Measurements from ENCODE around the gene FABP6. TPM values are rescaled to one million over a fixed set of nuclear protein-coding genes. Genes with fewer than 3 reads are reported as not detected.

Gene FABP6
- total RNA-seq, 1 experiment from 2014 or later, result 0.31 TPM

DNA sequence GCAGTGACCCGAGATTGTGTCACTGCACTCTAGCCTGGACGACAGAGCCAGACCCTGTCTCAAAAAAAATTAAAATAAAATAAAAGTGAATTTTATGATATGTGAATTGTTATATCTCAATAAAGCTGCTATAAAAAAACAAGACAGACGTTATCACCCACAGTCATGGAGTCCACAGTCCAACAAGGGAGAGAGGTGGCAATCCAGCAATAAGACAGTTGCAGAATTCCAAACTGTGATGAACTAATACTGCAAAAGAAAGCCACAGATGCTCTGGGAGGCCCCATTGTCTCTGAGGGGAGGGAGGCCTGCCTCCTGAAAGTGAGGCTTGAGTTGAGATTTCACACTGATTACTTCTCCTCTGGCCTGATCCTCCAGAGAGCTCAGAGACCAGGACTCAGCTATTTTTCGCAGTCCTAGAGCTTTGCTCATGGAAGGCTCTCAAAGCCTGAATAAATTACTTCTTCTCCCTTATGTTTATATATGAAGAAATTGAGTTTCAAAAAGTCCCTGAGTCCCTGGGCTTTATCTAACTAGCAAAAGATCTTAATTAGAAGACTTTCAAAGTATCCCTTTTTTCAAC is 55.1 kb downstream of the FABP6 start:
- no TSS peak for BruUV-seq (replicated peaks)
- Histone ChIP-seq H3K9me3 (ENCODE audit: control insufficient read depth, insufficient read depth, low read depth, low read length) (no peaks in the 10 kb centered on the region), H3K27ac (ENCODE audit: low read length) (no peak overlapping the region), H3K4me3 (ENCODE audit: low read depth in 2 of 2, low read length in 2 of 2) (no peak overlapping the region), H3K4me1 (ENCODE audit: control insufficient read depth, insufficient read depth, low read length) (peaks cover 13% of the 10 kb centered on the region), H3K36me3 (ENCODE audit: control insufficient read depth, insufficient read depth, low read length) (no peaks in the 10 kb centered on the region), H3K27me3 (ENCODE audit: control insufficient read depth, insufficient read depth, low read length) (no peaks in the 10 kb centered on the region)
- TF ChIP-seq SIN3A (IDR thresholded peaks at IDR 0.05; ENCODE audit: borderline replicate concordance, insufficient read depth, low read depth, low read length) (no peak), POLR2AphosphoS5 (IDR thresholded peaks at IDR 0.05; ENCODE audit: low read depth, low read length) (no peak), TCF7L2 (IDR thresholded peaks at IDR 0.05; ENCODE audit: low read depth, low read length) (no peak)
- TF ChIP-seq, protein P1, sequence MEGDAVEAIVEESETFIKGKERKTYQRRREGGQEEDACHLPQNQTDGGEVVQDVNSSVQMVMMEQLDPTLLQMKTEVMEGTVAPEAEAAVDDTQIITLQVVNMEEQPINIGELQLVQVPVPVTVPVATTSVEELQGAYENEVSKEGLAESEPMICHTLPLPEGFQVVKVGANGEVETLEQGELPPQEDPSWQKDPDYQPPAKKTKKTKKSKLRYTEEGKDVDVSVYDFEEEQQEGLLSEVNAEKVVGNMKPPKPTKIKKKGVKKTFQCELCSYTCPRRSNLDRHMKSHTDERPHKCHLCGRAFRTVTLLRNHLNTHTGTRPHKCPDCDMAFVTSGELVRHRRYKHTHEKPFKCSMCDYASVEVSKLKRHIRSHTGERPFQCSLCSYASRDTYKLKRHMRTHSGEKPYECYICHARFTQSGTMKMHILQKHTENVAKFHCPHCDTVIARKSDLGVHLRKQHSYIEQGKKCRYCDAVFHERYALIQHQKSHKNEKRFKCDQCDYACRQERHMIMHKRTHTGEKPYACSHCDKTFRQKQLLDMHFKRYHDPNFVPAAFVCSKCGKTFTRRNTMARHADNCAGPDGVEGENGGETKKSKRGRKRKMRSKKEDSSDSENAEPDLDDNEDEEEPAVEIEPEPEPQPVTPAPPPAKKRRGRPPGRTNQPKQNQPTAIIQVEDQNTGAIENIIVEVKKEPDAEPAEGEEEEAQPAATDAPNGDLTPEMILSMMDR (IDR thresholded peaks at IDR 0.05), result no peak
- TF ChIP-seq, protein P2, sequence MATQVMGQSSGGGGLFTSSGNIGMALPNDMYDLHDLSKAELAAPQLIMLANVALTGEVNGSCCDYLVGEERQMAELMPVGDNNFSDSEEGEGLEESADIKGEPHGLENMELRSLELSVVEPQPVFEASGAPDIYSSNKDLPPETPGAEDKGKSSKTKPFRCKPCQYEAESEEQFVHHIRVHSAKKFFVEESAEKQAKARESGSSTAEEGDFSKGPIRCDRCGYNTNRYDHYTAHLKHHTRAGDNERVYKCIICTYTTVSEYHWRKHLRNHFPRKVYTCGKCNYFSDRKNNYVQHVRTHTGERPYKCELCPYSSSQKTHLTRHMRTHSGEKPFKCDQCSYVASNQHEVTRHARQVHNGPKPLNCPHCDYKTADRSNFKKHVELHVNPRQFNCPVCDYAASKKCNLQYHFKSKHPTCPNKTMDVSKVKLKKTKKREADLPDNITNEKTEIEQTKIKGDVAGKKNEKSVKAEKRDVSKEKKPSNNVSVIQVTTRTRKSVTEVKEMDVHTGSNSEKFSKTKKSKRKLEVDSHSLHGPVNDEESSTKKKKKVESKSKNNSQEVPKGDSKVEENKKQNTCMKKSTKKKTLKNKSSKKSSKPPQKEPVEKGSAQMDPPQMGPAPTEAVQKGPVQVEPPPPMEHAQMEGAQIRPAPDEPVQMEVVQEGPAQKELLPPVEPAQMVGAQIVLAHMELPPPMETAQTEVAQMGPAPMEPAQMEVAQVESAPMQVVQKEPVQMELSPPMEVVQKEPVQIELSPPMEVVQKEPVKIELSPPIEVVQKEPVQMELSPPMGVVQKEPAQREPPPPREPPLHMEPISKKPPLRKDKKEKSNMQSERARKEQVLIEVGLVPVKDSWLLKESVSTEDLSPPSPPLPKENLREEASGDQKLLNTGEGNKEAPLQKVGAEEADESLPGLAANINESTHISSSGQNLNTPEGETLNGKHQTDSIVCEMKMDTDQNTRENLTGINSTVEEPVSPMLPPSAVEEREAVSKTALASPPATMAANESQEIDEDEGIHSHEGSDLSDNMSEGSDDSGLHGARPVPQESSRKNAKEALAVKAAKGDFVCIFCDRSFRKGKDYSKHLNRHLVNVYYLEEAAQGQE (IDR thresholded peaks at IDR 0.05; ENCODE audit: insufficient read depth in 1 of 2, low read depth in 2 of 2, low read length in 1 of 2), result no peak
- in situ Hi-C loops (cut with HindIII; ENCODE audit: low pct_unique_long_range_greater_than_20kb, low sequenced_read_pairs), result no loop called here
- POLR2A ChIA-PET, result no interaction called here
- no peak for ATAC-seq
- intact Hi-C loops (cut with micrococcal nuclease; ENCODE audit: unreplicated experiment), result no loop called here
- CTCF ChIA-PET, result interaction anchor here (0.7 kb wide), 1 partner anchor 59 kb away, joined by 4 read pairs; no protein-coding TSS in a partner anchor
- DNase-seq (ENCODE audit: low read depth, low spot score), result no peak

DNA sequence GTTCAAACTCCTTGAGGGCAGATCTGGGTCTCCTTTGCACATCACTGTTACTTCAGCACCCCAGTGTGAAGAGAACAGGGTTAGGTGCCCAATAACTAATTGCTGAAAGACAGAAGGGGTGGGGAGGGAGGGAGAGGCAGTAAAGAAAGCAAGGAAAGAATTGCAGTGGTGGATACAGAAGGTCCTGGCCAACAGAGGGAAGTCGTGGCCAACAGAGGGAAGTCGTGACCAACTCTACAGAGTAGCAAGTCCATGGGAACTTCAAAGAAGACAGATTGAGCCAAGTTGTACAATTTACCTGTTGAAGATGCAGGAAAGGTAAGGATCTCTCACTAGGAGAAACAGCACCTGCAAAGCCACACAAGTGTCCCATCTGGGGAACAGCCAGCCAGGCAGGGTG is 56.0 kb downstream of the FABP6 start:
- intact Hi-C loops (cut with micrococcal nuclease; ENCODE audit: unreplicated experiment), result no loop called here
- H3K27ac ChIP-seq (ENCODE audit: low read length), result no peak overlapping the region
- H3K9me3 ChIP-seq (ENCODE audit: control insufficient read depth, insufficient read depth, low read depth, low read length), result no peaks in the 10 kb centered on the region
- ATAC-seq (no peak), DNase-seq (ENCODE audit: low read depth, low spot score) (no peak)
- CTCF ChIA-PET, result interaction anchor here (0.7 kb wide), 1 partner anchor 58 kb away, joined by 4 read pairs; no protein-coding TSS in a partner anchor
- TF ChIP-seq SIN3A (IDR thresholded peaks at IDR 0.05; ENCODE audit: borderline replicate concordance, insufficient read depth, low read depth, low read length) (no peak), POLR2AphosphoS5 (IDR thresholded peaks at IDR 0.05; ENCODE audit: low read depth, low read length) (no peak), TCF7L2 (IDR thresholded peaks at IDR 0.05; ENCODE audit: low read depth, low read length) (no peak)
- TF ChIP-seq, protein P1 (IDR thresholded peaks at IDR 0.05), result no peak
- TF ChIP-seq, protein P2 (IDR thresholded peaks at IDR 0.05; ENCODE audit: insufficient read depth in 1 of 2, low read depth in 2 of 2, low read length in 1 of 2), result no peak
- POLR2A ChIA-PET, result no interaction called here
- no peak overlapping the region for H3K4me3 ChIP-seq (ENCODE audit: low read depth in 2 of 2, low read length in 2 of 2)
- in situ Hi-C loops (cut with HindIII; ENCODE audit: low pct_unique_long_range_greater_than_20kb, low sequenced_read_pairs), result no loop called here
- H3K27me3 ChIP-seq (ENCODE audit: control insufficient read depth, insufficient read depth, low read length), result no peaks in the 10 kb centered on the region
- peaks cover 18% of the 10 kb centered on the region for H3K4me1 ChIP-seq (ENCODE audit: control insufficient read depth, insufficient read depth, low read length)
- BruUV-seq (replicated peaks), result no TSS peak
- no peaks in the 10 kb centered on the region for H3K36me3 ChIP-seq (ENCODE audit: control insufficient read depth, insufficient read depth, low read length)
